HG03103 (cell line): ENCODE measurements around the gene ZCCHC14.
"Not testable (repeated sequence)": the region's sequence is repeated elsewhere in the genome, so short reads cannot be mapped to it uniquely, and the experiment has no call there.

ENCODE experiments used
- ATAC-seq: cut with Tn5 transposase; IDR thresholded peaks from one replicate; pipeline ENCODE4 v1.9.1; 2021; ENCODE audit warnings: low read depth; ENCODE audit not compliant: unreplicated experiment

ZCCHC14 gene

DNA sequence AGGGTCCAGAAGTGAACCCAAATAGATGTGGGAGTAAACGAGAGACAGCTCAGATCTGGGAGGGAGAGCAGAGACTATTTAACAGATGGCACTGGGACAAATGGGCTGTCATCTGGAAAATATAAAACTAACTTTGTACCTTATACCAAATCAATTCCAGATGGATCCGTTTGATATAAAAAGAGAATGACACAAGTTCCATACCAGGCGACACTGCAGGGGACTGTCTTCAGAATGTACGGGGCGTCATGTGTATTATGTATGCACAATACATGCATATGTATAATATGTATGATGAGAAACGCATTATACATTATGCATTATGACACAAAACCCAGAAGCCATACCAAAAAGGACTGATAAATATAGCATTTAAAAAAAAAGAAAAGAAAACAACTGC is 10.2 kb downstream of the ZCCHC14 start:
- ATAC-seq = not testable (repeated sequence)

DNA sequence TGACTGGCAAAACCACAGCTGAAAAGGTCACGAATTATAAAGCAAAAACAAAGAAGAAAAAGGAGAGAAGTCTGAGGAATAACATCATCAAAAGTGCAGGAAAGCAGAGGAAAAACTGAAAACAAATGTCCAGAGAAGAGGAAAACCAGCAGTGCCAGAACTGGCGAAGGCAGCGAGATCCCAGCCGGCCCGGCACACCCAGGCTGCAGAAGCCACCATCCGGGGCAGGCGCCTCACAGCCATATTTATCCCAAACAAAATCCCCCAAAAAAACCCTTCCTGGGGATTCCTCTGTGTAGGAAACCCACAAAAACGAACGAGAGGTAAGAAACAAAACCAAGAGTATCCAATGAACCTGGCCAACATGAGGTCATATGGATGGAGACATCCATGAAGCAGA is 10.6 kb downstream of the ZCCHC14 start:
- ATAC-seq = no peak

DNA sequence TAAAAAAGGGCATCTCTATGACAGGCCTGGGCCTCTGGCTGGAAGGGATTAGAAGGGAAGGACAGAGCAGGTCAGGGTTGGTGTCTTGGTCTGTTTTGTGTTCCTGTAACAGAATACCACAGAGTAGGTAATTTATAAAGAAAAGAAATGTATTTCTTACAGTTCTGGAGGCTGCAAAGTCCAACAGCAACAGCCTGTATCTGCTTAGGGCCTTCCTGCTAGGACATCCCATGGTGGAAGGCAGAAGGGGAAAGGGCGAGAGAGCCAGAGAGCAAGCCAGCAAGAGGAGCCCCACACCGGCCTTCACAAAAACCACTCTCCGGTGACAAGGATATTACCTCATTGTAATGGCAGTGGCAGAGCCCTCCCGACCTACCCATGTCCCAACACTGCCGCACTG is 11.1 kb downstream of the ZCCHC14 start:
- ATAC-seq = not testable (repeated sequence)

DNA sequence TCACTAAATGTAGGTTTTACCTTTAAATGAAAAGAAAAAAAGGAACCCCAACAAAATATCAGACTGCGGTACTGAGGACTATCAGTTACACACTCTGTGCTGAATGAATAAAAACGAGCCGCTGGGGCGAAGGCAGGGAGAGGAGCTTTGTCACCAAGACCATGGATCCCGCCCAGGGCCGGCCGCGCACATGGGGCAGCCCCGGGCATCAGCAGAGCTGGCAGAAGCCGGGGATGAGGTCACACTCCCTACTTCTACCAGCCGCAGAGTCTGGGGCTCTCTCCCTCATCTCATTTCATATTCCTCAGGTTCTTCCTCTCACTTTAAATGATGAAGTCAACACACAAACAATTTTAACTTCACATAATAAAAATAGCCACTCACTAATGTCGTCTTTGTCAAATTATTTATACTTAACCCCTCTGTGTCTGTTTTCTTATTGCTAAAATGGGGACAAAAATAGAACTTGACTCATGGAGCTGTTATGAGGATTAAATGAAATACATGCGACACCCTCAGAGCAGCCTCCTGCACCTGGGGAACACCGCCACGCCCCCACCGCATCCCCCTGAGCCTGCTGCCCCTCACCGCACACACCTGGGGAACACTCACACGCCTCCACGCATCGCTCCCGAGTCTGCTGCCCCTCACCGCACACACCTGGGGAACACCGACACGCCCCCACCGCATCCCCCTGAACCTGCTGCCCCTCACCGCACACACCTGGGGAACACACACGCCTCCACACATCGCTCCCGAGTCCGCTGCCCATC is 15.4 kb downstream of the ZCCHC14 start:
- not testable (repeated sequence) for ATAC-seq

DNA sequence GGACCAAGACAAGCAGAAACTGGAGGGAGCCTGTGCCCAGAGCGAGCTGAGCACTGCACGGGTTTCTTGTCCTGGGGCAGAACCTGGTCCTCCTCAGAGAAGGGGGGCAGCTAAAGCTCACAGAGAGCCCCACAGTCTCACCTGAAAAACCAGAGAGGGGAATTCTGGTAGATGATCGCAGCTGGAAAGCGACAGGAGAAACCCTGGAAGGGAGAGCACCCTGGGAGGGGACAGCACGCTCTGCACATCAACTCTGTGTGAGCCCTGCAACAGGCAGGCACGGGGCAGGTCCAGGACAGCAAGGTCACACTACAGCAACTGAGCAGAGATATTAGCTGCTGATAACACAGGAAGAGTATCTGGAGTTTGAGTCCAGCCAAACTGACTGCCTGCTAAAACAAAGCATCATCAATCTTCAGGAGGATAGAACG is 18.2 kb downstream of the ZCCHC14 start:
- no peak for ATAC-seq

DNA sequence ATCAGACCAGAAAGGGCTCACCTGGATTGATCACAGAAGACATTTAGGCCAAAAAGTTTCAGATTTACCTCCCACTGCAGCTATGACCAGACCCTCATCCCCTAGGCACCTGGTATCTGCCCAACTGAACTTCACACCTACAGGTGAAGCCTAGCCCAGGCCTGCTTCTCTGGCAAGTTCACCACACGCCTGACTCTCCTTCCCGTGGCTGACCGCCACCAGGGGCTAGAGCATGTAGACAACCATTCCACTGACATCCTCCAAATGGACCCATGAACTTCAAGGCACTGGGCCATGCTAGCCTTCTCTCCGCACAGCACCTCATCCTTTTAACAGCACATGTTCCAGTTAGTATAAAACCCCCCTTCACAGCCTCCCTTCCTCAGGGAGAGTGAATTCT is 18.8 kb downstream of the ZCCHC14 start:
- ATAC-seq = no peak

DNA sequence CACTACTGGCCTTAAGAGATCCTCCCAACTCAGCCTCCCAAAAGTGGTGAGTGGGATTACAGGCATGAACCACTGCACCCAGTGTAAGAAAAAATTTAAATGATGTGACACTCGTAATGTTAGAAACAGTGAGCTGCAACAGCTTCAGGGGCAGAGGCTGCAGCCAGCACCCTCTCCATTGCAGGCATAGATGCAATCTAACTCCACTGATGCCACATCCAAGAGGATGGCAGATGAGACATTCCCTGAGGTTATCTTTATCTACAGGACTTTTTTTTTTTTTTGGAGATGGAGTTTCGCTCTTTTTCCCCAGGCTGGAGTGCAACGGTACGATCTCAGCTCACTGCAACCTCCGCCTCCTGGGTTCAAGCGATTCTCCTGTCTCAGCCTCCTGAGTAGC is 19.9 kb downstream of the ZCCHC14 start:
- ATAC-seq = no peak

DNA sequence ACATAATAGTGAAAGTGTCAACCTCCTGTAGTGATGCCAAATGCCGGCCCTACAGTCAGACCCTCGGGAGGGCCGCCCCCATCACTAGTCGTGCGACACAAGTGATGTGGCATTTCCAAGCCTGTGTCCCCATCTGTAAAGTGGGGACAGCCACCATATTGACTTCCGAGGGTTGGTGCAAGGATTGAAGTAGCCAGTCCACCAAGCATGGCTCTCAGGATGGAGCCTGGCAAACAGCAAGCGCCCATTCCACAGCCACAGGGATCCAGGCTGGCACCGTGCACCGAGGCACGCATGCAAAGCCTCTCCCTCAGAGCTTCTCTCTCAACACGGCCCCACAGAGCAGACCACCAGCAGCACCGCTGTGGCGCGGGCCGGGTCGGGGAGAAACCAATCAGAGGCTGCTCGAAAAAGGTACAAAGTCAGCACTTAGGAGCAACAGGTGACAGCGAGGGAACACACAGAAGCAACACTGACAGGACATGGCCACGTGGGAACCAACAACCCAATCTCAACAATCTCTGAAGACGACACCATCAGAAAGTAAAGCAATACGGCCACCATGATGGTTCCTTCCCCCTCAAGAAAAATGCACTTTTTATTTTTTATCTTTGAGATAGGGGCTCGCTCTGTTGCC is 20.6 kb downstream of the ZCCHC14 start:
- no peak for ATAC-seq

DNA sequence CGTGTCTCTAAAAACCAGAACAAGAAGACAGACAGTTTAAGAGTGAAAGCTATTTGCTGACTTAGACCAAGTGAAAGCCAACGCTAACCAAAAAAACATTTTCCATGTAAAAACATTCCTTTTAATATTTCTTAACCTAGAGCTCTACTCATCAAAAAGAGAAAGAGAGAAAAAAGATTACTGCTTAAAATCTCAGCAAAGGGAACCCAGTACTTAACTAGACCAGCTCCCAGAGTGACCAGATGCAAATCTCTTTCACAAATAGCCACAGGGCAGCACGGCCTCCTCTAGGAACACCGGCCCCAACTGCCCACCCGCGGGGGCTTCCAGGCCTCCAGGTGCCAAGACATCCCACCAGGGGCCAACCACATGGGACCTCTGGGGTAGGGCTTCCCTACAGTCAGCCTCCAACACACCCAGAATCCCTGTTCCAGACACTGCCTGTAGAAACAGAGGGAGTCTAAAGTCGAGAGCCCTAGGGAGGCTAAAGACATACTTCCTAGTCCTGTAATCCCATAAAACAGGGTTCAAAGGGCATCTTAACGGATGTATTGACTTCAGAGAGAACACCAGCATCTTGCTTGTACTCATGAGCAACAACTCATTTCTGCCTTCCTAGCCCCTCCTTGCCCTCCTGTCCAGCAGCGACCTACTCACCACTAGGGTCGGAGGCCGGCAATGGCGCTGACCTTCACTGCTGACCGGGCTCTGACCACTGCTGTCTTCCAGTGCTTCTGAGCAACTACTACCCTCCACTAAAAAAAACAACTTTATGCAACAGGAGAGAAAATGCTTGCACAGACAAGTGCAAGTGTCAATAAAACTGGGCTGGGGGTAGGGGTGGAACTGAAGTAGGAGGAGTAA is 21.3 kb downstream of the ZCCHC14 start:
- ATAC-seq = no peak

DNA sequence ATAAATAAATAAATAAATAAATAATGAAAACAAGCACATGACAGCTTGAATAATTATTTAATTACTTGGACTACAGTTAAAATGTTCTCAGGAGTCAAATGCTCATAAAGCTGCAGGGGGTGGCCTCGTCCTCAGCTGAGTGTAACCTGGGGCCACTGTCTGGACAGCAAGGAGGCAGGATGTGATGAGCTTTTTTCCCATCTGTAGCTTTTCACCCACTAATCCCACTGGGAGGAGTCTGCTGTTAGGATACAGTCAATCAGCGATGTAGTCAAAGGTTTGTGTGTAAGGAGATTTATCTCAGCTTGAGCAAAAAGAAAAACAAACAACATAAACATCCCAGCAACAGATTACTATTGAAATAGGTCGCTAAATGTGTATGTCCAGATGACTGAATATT is 22.5 kb downstream of the ZCCHC14 start:
- no peak for ATAC-seq

DNA sequence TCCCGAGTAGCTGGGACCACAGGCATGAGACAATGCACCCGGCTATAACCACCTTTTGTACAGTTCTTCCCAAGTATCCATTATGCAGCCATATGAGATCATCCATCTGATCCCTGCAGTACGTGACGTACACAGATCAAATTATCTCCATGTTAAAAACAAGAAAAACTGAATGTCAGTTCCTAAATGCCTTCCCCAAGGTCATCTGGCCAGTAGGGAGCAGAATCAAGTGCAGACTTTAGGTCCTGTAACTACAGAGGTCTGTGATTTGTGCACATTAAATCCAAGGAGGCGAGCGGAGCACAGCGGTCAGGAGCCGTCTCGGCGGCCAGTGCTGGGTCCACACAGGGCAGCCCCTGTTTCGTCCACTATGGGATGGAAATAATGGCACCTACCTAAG is 23.7 kb downstream of the ZCCHC14 start:
- ATAC-seq = no peak

DNA sequence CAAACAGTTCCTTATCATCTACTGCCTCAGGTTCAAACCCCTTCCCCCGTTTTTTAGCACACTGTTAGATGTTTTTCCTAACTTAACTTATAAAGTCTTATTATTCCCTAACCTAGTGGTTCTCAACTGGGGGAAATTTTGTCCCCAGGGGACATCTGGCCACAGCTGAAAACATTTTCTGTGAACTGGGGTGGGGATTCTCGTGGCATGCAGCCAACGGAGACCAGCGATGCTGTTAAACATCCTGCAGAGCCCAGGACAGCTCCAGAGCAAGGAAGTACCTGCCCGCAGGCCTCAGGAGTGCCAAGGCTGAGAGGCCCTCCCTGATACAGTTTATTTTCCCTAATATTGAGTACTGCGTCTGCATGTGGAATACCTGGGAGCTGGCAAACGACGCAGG is 24.3 kb downstream of the ZCCHC14 start:
- no peak for ATAC-seq

DNA sequence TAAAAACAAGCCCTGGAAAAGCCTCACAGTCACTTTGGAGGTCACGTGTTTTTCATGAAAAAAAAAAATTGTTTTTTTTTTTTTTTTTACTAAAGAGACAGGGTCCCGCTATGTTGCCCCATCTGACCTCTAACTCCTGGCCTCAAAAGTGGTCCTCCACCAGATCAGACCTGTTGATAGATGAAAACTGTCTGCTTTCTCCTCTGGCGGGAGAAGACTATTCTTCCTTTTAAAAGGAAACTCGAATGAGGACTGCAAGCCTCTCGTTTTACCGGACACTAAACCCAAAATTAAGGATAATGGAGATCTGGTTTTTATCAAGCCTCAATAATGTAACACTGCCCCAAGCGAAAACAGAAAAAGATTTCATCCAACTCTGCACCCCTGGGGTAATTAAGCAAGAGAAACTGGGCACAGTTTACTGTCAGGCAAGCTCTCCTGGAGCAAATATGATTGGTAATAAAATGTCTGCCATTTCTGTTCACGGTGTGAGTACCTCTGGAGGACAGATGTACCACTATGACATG is 25.8 kb downstream of the ZCCHC14 start:
- ATAC-seq = no peak

DNA sequence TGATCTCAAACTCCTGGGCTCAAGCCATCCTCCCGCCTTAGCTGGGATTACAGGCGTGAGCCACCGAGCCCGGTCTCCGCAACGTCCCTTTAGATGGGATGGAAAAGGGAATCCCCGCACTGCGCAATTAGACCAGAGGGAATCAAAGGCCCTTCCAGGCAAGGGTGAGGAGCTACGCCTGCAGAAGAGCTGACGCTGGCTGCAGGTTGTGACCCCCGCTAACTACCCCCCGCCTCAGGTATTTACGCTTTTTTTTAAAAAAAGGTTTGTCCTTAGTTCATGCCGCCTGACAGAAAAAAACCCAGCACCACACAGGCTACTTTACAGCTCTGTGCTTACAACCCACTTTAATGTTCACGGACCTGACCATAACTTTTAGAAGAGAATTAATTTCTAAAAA is 26.9 kb downstream of the ZCCHC14 start:
- ATAC-seq = no peak

DNA sequence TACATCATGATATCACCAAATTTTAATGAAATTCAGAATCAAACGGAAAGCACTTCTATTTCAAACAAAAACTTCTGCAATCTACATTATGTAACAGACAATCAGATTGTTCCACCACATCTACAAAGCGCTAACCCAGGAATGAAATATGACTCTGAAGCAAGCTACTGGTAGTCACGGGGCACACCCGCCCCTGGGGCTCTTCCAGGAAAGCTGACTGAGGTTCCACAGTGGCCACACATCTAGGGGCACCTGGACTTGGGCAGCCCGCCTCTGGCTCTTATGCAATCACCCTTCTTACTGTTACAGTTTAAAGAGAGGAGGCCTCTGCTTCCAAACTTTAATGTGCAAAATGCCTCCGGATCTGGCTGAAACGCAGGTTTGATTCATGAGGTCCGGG is 27.5 kb downstream of the ZCCHC14 start:
- ATAC-seq = no peak

DNA sequence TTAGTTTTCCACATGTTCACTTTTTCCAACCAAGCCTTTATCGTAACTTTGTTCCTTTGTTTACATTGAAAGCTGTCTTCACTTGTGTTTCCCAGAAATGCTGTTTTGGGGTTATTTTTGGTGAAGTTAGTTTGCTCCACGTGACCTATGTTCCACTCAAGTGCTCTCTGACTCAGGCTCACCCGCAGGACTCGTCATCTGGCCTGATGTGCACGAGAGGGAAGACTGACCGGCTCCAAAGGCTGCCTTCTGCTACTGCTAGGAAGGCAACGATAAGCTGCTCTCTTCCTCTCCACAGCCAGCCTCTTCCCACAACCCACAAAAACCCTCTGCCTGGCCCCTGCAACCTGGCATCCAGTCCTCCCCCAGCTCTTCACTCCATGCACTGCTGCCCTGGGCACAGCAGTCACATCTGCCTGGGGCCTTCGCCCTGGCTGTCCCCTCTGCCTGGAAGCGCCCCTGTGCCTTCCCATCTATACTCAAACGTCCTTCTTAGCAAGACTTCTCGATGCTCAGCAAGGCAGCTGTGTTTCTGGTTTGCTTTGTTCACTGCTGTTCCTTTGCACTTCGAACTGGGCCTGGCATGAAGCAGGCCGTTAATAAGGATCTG is 28.0 kb downstream of the ZCCHC14 start:
- ATAC-seq = no peak

DNA sequence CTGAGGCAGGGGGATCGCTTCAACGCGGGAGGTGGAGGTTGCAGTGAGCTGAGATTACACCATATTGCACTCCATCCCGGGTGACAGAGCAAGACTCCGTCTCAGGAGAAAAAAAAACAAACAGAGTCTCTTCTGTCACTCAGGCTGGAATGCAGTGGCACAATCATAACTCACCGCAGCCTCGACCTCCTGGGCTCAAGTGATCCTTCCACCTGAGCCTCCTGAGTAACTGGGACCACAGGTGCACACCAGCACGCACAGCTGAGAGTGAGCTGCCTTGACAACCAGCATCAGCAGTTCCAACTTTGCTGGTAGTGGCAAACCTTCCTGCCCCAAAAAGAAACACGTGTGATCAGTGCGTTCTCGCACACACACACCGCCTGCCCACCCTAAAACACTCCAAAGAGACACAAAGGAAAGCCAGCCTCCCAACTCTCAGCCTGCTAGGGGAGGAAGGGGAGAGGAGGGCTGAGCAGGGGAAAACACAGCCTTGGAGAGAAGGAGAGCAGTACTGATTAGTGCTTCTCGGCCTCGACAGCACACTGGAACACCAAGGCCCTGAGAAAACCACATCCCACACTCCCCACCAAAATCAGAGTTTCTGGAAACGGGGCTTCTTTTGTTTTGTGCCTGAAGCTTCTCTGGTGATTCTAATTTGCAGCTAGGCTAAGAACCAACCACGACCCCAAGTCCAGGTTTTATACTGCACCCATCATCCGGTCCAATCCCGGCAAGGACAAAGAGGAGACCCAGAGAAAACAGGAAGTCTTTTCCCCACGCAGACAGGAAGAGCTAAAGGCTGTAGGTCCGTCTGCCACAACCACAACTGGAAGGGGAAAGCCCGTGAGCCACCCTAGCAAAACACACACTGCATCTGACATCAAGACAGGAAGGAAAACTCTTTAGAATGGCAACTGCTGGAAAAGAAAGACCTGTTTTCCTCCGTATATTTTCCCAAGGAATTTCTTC is 28.8 kb downstream of the ZCCHC14 start:
- ATAC-seq = no peak

DNA sequence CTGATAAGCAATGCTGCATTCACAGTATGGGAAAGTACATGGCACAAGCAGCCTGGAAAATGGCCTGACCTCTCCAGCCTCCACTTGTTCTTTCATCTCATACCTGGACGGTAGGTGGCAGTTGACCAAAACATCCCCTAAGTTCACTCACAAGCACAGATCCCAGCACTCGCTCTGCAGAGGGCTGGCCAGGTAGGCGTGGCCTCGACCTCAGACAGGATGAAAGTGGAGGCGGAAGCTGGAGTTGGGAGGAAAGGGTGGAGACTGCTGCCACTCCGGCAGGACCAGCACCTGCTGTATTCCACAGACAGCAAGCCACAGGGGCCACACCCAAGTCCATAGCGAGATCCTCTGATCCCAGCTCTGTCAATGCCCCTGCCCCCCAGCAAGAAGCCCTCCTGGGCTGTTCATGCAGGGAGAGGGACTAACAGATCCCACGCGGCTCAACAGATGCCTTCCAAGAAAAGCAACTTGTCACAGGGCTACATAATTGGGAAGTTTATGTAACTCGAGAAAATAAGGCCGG is 31.3 kb downstream of the ZCCHC14 start:
- no peak for ATAC-seq

DNA sequence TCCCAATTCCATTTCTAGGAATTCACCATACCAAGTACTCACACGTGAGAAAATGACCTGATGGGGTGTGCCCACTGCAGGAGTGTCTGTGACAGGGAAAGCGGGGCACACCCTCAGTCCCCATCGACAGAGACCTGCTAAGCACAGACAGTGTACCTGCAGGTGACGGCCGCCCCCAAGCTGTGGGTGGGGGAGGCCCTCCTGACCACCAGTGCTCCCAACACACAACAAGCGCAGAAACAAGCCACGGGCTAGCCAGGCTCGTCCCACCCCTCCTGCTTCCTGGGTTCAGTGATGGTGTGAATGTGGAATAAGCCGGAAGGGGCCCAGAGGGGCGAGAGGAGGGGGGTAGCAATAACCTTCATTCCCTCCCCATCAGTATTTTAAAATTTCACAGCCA is 31.9 kb downstream of the ZCCHC14 start:
- no peak for ATAC-seq
